ENCODE results near the gene CEP128.

CEP128 gene

DNA sequence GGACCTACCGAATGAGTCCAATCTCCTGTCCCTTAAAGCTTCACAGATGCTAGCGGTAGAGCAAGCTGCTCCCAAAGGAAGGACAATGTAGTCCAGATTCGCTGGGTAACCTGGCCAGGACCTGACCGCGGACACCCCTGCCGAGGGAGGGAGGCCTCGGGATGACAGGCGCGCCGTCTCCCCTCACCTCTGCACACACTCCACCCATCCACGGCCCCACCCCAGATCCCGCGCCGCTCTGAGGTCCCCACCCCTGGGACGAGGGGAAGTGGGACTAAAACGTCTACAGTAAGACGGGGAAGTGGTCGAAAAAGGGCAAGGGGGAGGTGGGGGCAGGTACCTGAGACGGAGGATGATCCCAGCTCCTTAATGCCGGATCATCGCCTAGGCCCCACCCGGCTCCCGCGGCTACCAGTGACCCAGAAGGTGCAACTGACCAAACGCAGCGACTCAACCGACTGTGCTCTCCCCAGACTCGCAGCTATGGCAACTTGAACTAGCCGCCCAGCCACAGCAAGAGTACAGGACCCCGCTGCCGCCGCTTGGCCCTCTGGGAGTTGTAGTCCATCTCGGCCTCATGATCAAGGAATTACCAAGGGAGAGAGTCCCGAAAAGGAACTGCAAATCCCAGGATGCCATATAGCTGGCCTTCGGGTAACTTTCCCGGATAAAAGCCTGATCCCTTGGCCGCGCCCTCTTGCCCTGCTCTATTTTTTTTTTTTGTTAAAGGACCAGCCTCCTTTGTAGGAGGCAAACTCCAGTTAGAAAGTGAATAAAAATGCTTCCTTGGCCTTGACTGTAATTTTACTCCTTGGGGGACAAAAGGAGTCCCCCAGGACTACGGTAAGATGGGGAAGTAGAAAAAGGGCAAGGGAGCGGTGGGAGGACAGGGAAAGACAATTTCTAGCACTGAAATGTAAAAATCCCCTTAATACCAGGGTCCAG lies at the start of gene CEP128:
Gene CEP128, minus strand, starts transcription at position 498 of the 945 bp plus-strand sequence.
- peak; percentile 94 to 95 for DNase-seq (ENCODE audit: low read depth in 2 of 2)

DNA sequence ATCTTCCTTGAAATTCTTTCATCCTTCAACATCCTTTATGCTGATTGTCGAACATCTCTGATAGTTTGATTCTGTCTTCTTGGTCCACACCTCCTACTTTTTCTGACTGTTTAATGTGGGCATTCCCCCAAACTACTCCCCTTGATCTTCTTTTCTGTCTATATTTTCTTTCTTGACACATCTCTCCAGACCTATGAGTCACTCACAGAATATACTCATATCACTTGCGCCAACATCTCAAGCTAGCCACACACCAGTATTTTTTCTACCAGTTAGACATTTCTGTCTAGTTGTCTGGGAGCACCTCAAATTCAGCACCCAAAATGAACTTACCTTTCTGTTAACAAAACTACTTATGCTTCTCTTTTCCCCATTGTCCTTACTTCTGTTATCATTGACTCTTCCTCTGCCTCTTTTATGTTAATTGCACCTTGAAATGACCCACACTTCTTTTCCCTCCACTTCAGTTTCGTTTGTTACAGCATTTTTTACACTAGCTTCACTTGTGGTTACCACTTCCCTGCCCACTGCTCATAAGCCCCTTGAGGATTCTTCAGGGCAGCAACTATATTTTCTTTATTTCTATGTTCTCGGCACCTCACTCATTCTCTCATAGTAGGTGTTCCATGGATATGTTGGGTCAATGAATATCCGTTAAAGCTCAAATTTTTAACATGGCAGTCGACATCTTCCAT lies 47.3 kb upstream of the CEP128 start:
- no peak for DNase-seq (ENCODE audit: low read depth in 2 of 2)

GRCh38 chr14:80988192-80988591 lies 46.7 kb upstream of the CEP128 start:
- DNase-seq (ENCODE audit: low read depth in 2 of 2): no peak

- DNase-seq (ENCODE audit: low read depth in 2 of 2): peak; percentile 44 to 45
Observed at GRCh38 chr14:80987235-80988032, 45.9 kb upstream of the CEP128 start.

- DNase-seq (ENCODE audit: low read depth in 2 of 2): no peak
Observed at GRCh38 chr14:80982711-80983110, 41.2 kb upstream of the CEP128 start.

- DNase-seq (ENCODE audit: low read depth in 2 of 2): no peak
Observed at GRCh38 chr14:80981673-80982072, 40.1 kb upstream of the CEP128 start.

DNA sequence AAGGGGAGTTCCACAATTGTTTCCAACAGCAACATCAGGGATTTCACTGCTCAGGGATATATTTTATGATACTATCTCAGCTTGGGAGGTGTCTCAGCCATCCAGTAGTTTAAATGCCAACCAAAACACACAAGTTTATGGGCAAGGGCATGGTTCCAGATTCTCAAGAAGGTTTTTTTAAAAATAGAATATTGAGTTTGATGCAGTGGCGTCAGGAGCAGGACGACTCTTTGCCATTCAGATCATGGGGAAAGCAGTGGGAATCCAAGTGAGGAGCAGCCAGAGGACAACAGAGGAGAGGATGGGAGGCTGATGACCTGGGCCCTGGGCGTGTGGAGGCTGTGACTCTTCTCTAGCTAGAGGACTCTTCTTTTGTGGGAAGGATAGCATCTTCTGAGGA lies 39.6 kb upstream of the CEP128 start:
- no peak for DNase-seq (ENCODE audit: low read depth in 2 of 2)

DNA sequence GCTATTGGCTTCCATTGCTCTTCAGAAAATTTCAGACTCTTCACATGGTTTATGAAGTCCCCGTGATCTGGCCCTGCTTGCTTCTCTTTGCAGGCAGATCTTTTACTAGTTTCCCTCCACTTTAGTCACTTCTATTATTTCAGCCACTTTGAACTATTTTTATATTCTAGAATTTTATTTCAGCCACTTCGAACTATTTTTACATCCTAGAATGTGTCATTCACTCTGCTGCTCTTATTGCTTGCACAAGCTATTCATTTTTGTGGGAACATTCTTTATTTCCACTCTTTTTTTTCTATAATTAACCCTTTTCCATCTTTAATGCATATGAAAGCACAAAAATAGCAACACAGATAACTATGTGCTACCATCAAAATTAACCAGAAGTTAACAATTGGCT lies 38.4 kb upstream of the CEP128 start:
- no peak for DNase-seq (ENCODE audit: low read depth in 2 of 2)

- no peak for DNase-seq (ENCODE audit: low read depth in 2 of 2)
Observed at GRCh38 chr14:80978403-80978802, 36.9 kb upstream of the CEP128 start.

- no peak for DNase-seq (ENCODE audit: low read depth in 2 of 2)
Observed at GRCh38 chr14:80977221-80977620, 35.7 kb upstream of the CEP128 start.

GRCh38 chr14:80974679-80975078 lies 33.1 kb upstream of the CEP128 start:
- no peak for DNase-seq (ENCODE audit: low read depth in 2 of 2)

DNA sequence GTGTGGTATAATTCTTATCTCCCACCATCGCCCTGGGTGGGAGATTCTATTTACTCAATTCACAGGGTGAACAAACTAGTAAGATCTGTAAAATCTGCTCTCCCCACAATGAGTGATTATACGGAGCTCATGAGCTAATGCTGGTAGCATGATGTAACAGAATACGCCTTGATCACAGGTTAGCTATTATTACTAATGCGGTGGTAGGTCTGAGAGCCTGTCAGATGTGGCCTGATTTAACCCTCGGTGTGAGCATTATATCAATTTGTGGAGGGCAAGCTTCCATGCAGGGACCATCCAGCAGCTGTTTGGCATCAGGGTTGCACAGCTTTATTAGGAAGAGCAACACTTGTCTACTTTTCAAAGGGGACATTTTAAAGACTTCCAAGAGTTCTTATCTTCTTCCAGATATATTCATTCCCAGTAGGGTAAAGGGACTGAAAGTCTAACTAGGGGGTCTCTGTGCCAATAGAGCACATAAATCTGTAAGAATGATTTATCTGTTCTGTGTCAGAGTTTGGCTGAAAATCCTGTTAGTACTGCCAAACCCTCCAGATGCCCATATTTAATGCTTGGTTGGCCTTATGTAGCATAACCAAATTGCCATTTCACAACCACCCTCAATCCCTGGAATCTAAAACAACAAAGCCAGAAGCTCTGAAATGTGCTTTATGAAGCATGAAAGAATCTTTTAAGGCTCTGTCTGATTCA lies 32.5 kb upstream of the CEP128 start:
- peak; percentile 26 to 34 for DNase-seq (ENCODE audit: low read depth in 2 of 2)

DNA sequence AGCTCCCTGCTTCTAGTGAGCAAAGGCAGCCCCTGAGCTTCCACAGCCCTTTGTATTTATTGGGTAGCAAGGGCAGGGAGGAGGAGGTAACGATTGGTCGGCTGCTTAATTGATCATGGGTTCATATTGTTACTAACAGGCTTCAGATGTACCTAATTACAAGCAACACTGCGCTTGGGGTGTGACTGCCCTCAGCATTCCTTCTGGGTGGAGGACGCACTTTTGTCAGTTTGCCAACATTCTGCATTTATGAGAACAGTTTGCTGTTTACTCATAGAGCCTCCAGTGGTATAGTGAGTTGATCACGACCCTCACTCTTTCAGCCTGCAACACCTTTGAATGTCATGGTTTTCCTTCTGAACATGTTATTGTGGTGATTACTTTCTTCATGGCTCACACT lies 23.5 kb upstream of the CEP128 start:
- no peak for DNase-seq (ENCODE audit: low read depth in 2 of 2)

GRCh38 chr14:80959496-80959895 lies 18.0 kb upstream of the CEP128 start:
- DNase-seq (ENCODE audit: low read depth in 2 of 2): no peak

GRCh38 chr14:80958939-80959338 lies 17.4 kb upstream of the CEP128 start:
- DNase-seq (ENCODE audit: low read depth in 2 of 2): no peak

DNA sequence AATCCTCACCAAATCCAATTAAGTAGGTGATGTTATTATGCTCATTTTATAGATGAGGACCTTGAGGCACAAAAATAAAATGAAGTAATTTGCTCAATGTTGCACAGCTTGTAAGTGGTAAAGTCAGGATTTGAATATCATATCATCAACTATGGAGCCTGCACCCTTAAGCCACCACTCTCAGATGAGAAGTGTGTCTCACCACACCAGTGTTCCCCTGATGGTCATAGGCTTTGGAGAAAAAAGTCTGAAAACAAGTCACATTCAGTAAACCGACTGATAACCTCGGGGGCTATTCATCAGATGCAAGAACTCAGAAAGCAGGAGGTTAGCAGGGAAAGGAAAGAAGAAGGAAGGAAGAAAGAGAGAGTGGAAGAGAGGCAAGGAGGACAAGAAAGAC lies 16.7 kb upstream of the CEP128 start:
- DNase-seq (ENCODE audit: low read depth in 2 of 2): no peak

DNA sequence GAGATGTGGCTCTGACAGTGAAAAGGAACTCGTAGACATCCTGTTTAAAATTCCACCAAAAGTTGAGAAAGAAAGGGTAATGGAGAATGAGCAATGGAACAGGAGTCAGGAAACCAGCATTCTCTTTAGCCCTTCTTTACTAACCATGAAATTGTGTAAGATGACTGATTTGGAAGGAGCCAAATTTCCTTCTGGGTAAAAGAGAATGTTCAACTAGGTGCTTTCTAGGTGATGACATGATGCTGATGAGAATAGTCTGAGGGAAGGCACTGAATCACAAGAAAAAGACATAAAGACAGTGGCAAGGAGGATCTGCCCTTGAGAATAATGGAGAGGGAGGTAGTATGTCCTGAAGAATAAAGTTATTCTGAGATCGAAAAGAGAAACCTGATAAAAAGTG lies 16.1 kb upstream of the CEP128 start:
- DNase-seq (ENCODE audit: low read depth in 2 of 2): no peak

GRCh38 chr14:80956922-80957321 lies 15.4 kb upstream of the CEP128 start:
- DNase-seq (ENCODE audit: low read depth in 2 of 2): no peak

DNA sequence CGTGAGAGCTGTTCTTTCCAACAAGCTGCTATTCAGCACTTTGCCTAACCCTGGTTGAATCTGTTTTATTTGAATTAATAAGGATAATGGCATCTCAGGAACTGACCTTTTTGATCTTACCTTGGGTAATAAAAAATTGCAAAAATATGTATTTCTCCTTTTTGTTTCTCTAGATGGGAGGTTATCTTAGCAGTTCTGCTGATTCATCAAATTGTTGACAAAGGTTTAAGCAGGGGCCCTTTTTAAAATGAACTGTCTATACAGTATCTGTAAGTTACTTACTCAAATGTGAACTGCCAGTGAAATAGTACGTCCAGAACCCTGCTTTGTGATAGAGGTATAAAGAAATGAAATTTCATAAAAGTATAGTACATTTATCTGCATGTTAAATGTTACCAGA lies 14.6 kb upstream of the CEP128 start:
- no peak for DNase-seq (ENCODE audit: low read depth in 2 of 2)

- no peak for DNase-seq (ENCODE audit: low read depth in 2 of 2)
Observed at GRCh38 chr14:80955416-80955941, 13.9 kb upstream of the CEP128 start, which contains the start of gene TSHR. TSHR (plus strand) TSS chr14:80955621; CDS start chr14:80955681, 60 bp downstream.

DNA sequence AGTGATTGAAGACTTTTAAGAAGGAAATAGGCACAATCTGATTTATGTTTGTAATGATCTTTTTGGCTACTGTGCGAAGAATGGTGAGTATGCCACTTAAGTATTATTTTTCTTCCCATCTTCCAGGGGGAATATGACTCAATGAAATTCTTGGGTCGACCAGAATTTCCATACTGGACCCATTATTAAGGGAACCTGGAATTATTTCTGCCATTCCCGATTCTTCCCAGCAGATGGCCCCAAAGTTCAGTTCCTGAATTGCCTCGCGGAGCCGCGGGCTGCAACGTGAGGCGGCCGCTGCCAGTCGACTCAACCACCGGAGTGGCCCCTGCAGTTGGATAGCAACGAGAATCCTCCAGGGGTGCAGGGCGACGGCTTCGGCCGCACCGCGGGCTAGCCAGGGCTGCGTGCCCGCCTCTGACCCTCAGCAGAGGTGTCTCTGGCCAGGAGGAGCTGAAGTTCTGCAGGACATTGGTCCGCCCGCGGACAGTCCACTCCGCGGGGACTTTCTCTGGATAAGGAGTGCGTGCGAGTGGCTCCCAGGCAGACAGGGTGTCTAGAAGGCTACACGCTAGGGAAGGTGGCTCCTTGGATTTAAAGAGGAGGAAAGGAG lies 13.3 kb upstream of the CEP128 start:
- DNase-seq (ENCODE audit: low read depth in 2 of 2): peak; percentile 84 to 86
